Tibial nerve (tissue), 3 donors: ENCODE measurements around the gene FGD3.

ENCODE experiments used
- CTCF ChIP-seq, 5 experiments: fragments of 200-600 bp in 3 of 5; fragments of 450-650 bp in 2 of 5; sonication (generic) in 3 of 5; IDR thresholded peaks; one replicate each; pipeline ENCODE4 v1.5.1; 2016 to 2019; ENCODE audit warnings: antibody characterized with exemption in 5 of 5, mild to moderate bottlenecking in 3 of 5, moderate library complexity in 2 of 5
- POLR2A ChIP-seq, 2 donors: fragments of 450-650 bp; IDR thresholded peaks; one replicate each; pipeline ENCODE4 v1.6.1; 2017; ENCODE audit warnings: antibody characterized with exemption in 2 of 2, mild to moderate bottlenecking in 2 of 2, moderate library complexity in 2 of 2

GRCh38 chr9:93079371-93079770 is 132.0 kb downstream of the FGD3 start:
- TF ChIP-seq CTCF (IDR thresholded peaks at IDR 0.05), result no peak
- no peak for TF ChIP-seq POLR2A (IDR thresholded peaks at IDR 0.05)
